Central memory CD8-positive, alpha-beta T cell (primary cell): ENCODE results near the gene TICAM1.
A peak's percentile ranks its signal among the peaks of the same experiment; 100 is the strongest.
"Not testable (repeated sequence)": the region's sequence is repeated elsewhere in the genome, so short reads cannot be mapped to it uniquely, and the experiment has no call there.

Source experiments
- ATAC-seq: fragments of 150-1000 bp; cut with Tn5 transposase; replicated peaks from 2 replicates; pipeline ENCODE4 v1.10.0; 2022; ENCODE audit warnings: mild to moderate bottlenecking, moderate FRiP score, moderate number of reproducible peaks; ENCODE audit not compliant: poor library complexity, severe bottlenecking; ENCODE audit errors: extremely low read depth
- DNase-seq, 2 donors: peaks; one replicate each; pipeline ENCODE4 v3.0.0; 2021; ENCODE audit warnings: low spot score in 2 of 2
- H3K27ac Mint-ChIP-seq: one replicate; pipeline ENCODE4 v1.8.0; 2022; ENCODE audit warnings: low read depth, mild to moderate bottlenecking, moderate library complexity, mixed read lengths
- H3K27me3 Mint-ChIP-seq: one replicate; pipeline ENCODE4 v1.8.0; 2022; ENCODE audit warnings: mixed read lengths
- H3K36me3 Mint-ChIP-seq: one replicate; pipeline ENCODE4 v1.8.0; 2022; ENCODE audit warnings: mild to moderate bottlenecking, moderate library complexity, mixed read lengths; ENCODE audit not compliant: insufficient read depth
- H3K4me1 Mint-ChIP-seq: one replicate; pipeline ENCODE4 v1.8.0; 2022; ENCODE audit warnings: mixed read lengths
- H3K4me3 Mint-ChIP-seq: one replicate; pipeline ENCODE4 v1.8.0; 2022; ENCODE audit warnings: mild to moderate bottlenecking, moderate library complexity, mixed read lengths
- H3K9me3 Mint-ChIP-seq: one replicate; pipeline ENCODE4 v1.8.0; 2022; ENCODE audit warnings: mixed read lengths

Gene TICAM1

GRCh38 chr19:4831979-4832340 is 448 bp upstream of the TICAM1 start:
- Mint-ChIP-seq H3K4me3 (peak overlapping the region; percentile 93), H3K4me1 (peaks cover 23% of the 10 kb centered on the region), H3K36me3 (peaks cover 11% of the 10 kb centered on the region), H3K27ac (peak overlapping the region; percentile 95)
- not testable (repeated sequence) for H3K27me3 Mint-ChIP-seq, DNase-seq, ATAC-seq, H3K9me3 Mint-ChIP-seq

GRCh38 chr19:4830768-4831265 is 695 bp downstream of the TICAM1 start:
- Mint-ChIP-seq H3K9me3 (no peaks in the 10 kb centered on the region), H3K27me3 (no peaks in the 10 kb centered on the region), H3K4me1 (peaks cover 23% of the 10 kb centered on the region), H3K27ac (peak overlapping the region; percentile 95), H3K36me3 (peaks cover 11% of the 10 kb centered on the region), H3K4me3 (peak overlapping the region; percentile 93)
- ATAC-seq, result no peak
- DNase-seq, result no peak

GRCh38 chr19:4830332-4830731 is 1.2 kb downstream of the TICAM1 start:
- Mint-ChIP-seq H3K27me3 (no peaks in the 10 kb centered on the region), H3K4me3 (peak overlapping the region; percentile 93), H3K36me3 (peaks cover 11% of the 10 kb centered on the region), H3K4me1 (peaks cover 23% of the 10 kb centered on the region), H3K9me3 (no peaks in the 10 kb centered on the region), H3K27ac (peak overlapping the region; percentile 95)
- DNase-seq (no peak), ATAC-seq (no peak)

GRCh38 chr19:4829001-4829712 is 2.4 kb downstream of the TICAM1 start:
- peaks cover 23% of the 10 kb centered on the region for H3K4me1 Mint-ChIP-seq

GRCh38 chr19:4823577-4823976 is 7.9 kb downstream of the TICAM1 start:
- Mint-ChIP-seq H3K4me3 (no peak overlapping the region), H3K4me1 (no peaks in the 10 kb centered on the region), H3K27ac (no peak overlapping the region), H3K9me3 (no peaks in the 10 kb centered on the region), H3K27me3 (no peaks in the 10 kb centered on the region), H3K36me3 (peaks cover 12% of the 10 kb centered on the region)
- DNase-seq (no peak), ATAC-seq (no peak)

More at GRCh38 chr19:4829001-4829712, 2.4 kb downstream of the TICAM1 start:
- Mint-ChIP-seq H3K27me3 (no peaks in the 10 kb centered on the region), H3K27ac (peak overlapping the region; percentile 95), H3K4me3 (peak overlapping the region; percentile 41), H3K36me3 (peaks cover 10% of the 10 kb centered on the region), H3K9me3 (no peaks in the 10 kb centered on the region)
- no peak for DNase-seq
- ATAC-seq, result no peak

- not testable (repeated sequence) for H3K4me1 Mint-ChIP-seq, H3K9me3 Mint-ChIP-seq, H3K27ac Mint-ChIP-seq, ATAC-seq, DNase-seq, H3K4me3 Mint-ChIP-seq, H3K27me3 Mint-ChIP-seq
- peaks cover 14% of the 10 kb centered on the region for H3K36me3 Mint-ChIP-seq
Observed at GRCh38 chr19:4822354-4822753, 9.2 kb downstream of the TICAM1 start.

- DNase-seq (no peak), ATAC-seq (no peak)
- H3K4me3 Mint-ChIP-seq, result no peak overlapping the region
- no peaks in the 10 kb centered on the region for H3K9me3 Mint-ChIP-seq
- H3K27ac Mint-ChIP-seq, result no peak overlapping the region
- H3K27me3 Mint-ChIP-seq, result no peaks in the 10 kb centered on the region
- no peaks in the 10 kb centered on the region for H3K4me1 Mint-ChIP-seq
- H3K36me3 Mint-ChIP-seq, result peaks cover 14% of the 10 kb centered on the region
Observed at GRCh38 chr19:4821265-4821664, 10.2 kb downstream of the TICAM1 start.

GRCh38 chr19:4817467-4818277 is 13.8 kb downstream of the TICAM1 start:
- DNase-seq (no peak), ATAC-seq (no peak)
- peaks cover 18% of the 10 kb centered on the region for H3K36me3 Mint-ChIP-seq
- no peaks in the 10 kb centered on the region for H3K9me3 Mint-ChIP-seq
- peaks cover 11% of the 10 kb centered on the region for H3K4me1 Mint-ChIP-seq
- H3K4me3 Mint-ChIP-seq, result no peak overlapping the region
- H3K27me3 Mint-ChIP-seq, result no peaks in the 10 kb centered on the region
- H3K27ac Mint-ChIP-seq, result no peak overlapping the region

- Mint-ChIP-seq H3K9me3 (no peaks in the 10 kb centered on the region), H3K27ac (no peak overlapping the region), H3K4me1 (peaks cover 12% of the 10 kb centered on the region), H3K4me3 (no peak overlapping the region), H3K36me3 (peaks cover 15% of the 10 kb centered on the region), H3K27me3 (no peaks in the 10 kb centered on the region)
- DNase-seq (no peak), ATAC-seq (no peak)
Observed at GRCh38 chr19:4816950-4817278, 14.6 kb downstream of the TICAM1 start.

- Mint-ChIP-seq H3K27ac (no peak overlapping the region), H3K4me3 (no peak overlapping the region), H3K9me3 (no peaks in the 10 kb centered on the region), H3K4me1 (peaks cover 17% of the 10 kb centered on the region), H3K27me3 (no peaks in the 10 kb centered on the region), H3K36me3 (peaks cover 14% of the 10 kb centered on the region)
- ATAC-seq, result no peak
- DNase-seq, result no peak
Observed at GRCh38 chr19:4816202-4816949, 15.1 kb downstream of the TICAM1 start.

- Mint-ChIP-seq H3K27ac (peak overlapping the region; percentile 50), H3K9me3 (no peaks in the 10 kb centered on the region), H3K4me3 (peak overlapping the region; percentile 68), H3K4me1 (peaks cover 19% of the 10 kb centered on the region), H3K27me3 (no peaks in the 10 kb centered on the region), H3K36me3 (peaks cover 12% of the 10 kb centered on the region)
- DNase-seq (peak; percentile 52 to 55), ATAC-seq (peak; percentile 86)
Observed at GRCh38 chr19:4815426-4816201, 15.9 kb downstream of the TICAM1 start.
